CD8-positive, alpha-beta memory T cell (primary cell): ENCODE measurements around the gene SYNE1. TPM values are rescaled to one million over a fixed set of nuclear protein-coding genes. Genes with fewer than 3 reads are reported as not detected.
"Not testable (repeated sequence)": the region's sequence is repeated elsewhere in the genome, so short reads cannot be mapped to it uniquely, and the experiment has no call there.

ENCODE experiments used
- CTCF ChIA-PET: fragments of 350-600 bp; sonication (Branson Sonifier 250); formaldehyde crosslinking; loops from one replicate; lab custom pipeline; 2021; ENCODE audit warnings: antibody characterized with exemption; lab: Charles Lee
- POLR2A ChIA-PET: fragments of 350-600 bp; sonication (Branson Sonifier 250); formaldehyde crosslinking; loops from one replicate; lab custom pipeline; 2021; ENCODE audit warnings: antibody characterized with exemption; lab: Charles Lee
- DNase-seq, 5 donors: peaks; one replicate each; pipeline versions ENCODE4 v3.0.0 to v3.0.0-alpha.2; 2020 to 2022; ENCODE audit warnings: mixed read lengths in 1 of 5
- H3K27ac ChIP-seq: one replicate; pipeline ENCODE4 v1.7.0; 2013; ENCODE audit warnings: low read depth, mild to moderate bottlenecking, low read length, moderate library complexity
- H3K27me3 ChIP-seq: 2 replicates; pipeline ENCODE4 v1.7.0; 2013; ENCODE audit warnings: low read length, mild to moderate bottlenecking; ENCODE audit not compliant: insufficient read depth, poor library complexity, severe bottlenecking
- H3K36me3 ChIP-seq: 2 replicates; pipeline ENCODE4 v1.7.0; 2013; ENCODE audit warnings: mild to moderate bottlenecking, low read length, moderate library complexity; ENCODE audit not compliant: insufficient read depth
- H3K4me1 ChIP-seq: 2 replicates; pipeline ENCODE4 v1.7.0; 2013; ENCODE audit warnings: mild to moderate bottlenecking, low read length, moderate library complexity; ENCODE audit not compliant: insufficient read depth
- H3K4me3 ChIP-seq: 2 replicates; pipeline ENCODE4 v1.7.0; 2013; ENCODE audit warnings: mild to moderate bottlenecking, low read length
- H3K9me3 ChIP-seq: 2 replicates; pipeline ENCODE4 v1.7.0; 2013; ENCODE audit warnings: mild to moderate bottlenecking, low read length
- H3K27ac Mint-ChIP-seq, 8 donors: one replicate each; pipeline ENCODE4 v1.8.0; 2020 to 2021; ENCODE audit warnings: mixed read lengths in 8 of 8, mild to moderate bottlenecking in 6 of 8, inconsistent platforms in 3 of 8, moderate library complexity in 3 of 8
- H3K27me3 Mint-ChIP-seq, 2 donors: one replicate each; pipeline ENCODE4 v1.8.0; 2020 to 2021; ENCODE audit warnings: mixed read lengths in 2 of 2, mild to moderate bottlenecking in 1 of 2, moderate library complexity in 1 of 2
- H3K36me3 Mint-ChIP-seq, 3 donors: one replicate each; pipeline ENCODE4 v1.8.0; 2020 to 2021; ENCODE audit warnings: mixed read lengths in 3 of 3, inconsistent platforms in 1 of 3, mild to moderate bottlenecking in 1 of 3
- H3K4me1 Mint-ChIP-seq, 3 donors: one replicate each; pipeline ENCODE4 v1.8.0; 2020 to 2021; ENCODE audit warnings: mixed read lengths in 3 of 3, inconsistent platforms in 1 of 3, mild to moderate bottlenecking in 1 of 3
- H3K4me3 Mint-ChIP-seq, 7 donors: one replicate each; pipeline ENCODE4 v1.8.0; 2020 to 2021; ENCODE audit warnings: mixed read lengths in 7 of 7, mild to moderate bottlenecking in 6 of 7, moderate library complexity in 4 of 7, inconsistent platforms in 2 of 7
- H3K9me3 Mint-ChIP-seq, 5 donors: one replicate each; pipeline ENCODE4 v1.8.0; 2020 to 2022; ENCODE audit warnings: mixed read lengths in 5 of 5, mild to moderate bottlenecking in 3 of 5, moderate library complexity in 2 of 5, inconsistent platforms in 1 of 5
- polyA plus RNA-seq: library from polyadenylated mRNA; unstranded; fragments of 300-500 nt; fragmentation: Illumina TruSeq; gene quantifications from one replicate; pipeline ENCODE4 v1.2.3, GENCODE V29; 2021
- total RNA-seq, 2 experiments: library from RNA; stranded (reverse); gene quantifications; one replicate each; pipeline ENCODE4 v1.2.3, GENCODE V29; 2021

SYNE1 gene
- total and polyA plus RNA-seq, 3 experiments from 2014 or later = 41.0 to 79.0 (median 48.4) TPM

GRCh38 chr6:152087096-152087495 is 550.1 kb downstream of the SYNE1 start:
- Histone ChIP-seq H3K36me3 (no peaks in the 10 kb centered on the region), H3K27ac (no peak overlapping the region), H3K4me1 (no peaks in the 10 kb centered on the region), H3K4me3 (no peak overlapping the region), H3K9me3 (no peaks in the 10 kb centered on the region), H3K27me3 (no peaks in the 10 kb centered on the region)
- peaks cover 0 to 3% (median 0%) of the 10 kb centered on the region in 3 donors for H3K36me3 Mint-ChIP-seq
- H3K4me1 Mint-ChIP-seq = no peaks in the 10 kb centered on the region
- H3K9me3 Mint-ChIP-seq = peaks cover 0 to 7% (median 2%) of the 10 kb centered on the region in 5 donors
- ChIA-PET CTCF (no interaction called here), POLR2A (no interaction called here)
- no peak overlapping the region for H3K4me3 Mint-ChIP-seq
- DNase-seq = no peak
- H3K27me3 Mint-ChIP-seq = no peaks in the 10 kb centered on the region
- no peak overlapping the region for H3K27ac Mint-ChIP-seq

- H3K9me3 Mint-ChIP-seq = peaks cover 0 to 7% (median 2%) of the 10 kb centered on the region in 5 donors
- H3K27ac Mint-ChIP-seq = no peak overlapping the region
- H3K4me3 ChIP-seq = no peak overlapping the region
- H3K36me3 ChIP-seq = no peaks in the 10 kb centered on the region
- no peak overlapping the region for H3K27ac ChIP-seq
- H3K9me3 ChIP-seq = no peaks in the 10 kb centered on the region
- ChIA-PET CTCF (no interaction called here), POLR2A (no interaction called here)
- peaks cover 0 to 7% (median 0%) of the 10 kb centered on the region in 3 donors for H3K36me3 Mint-ChIP-seq
- peaks cover 1 to 4% of the 10 kb centered on the region in 2 donors for H3K27me3 Mint-ChIP-seq
- no peaks in the 10 kb centered on the region for H3K4me1 ChIP-seq
- H3K4me3 Mint-ChIP-seq = no peak overlapping the region
- no peak for DNase-seq
- no peaks in the 10 kb centered on the region for H3K27me3 ChIP-seq
- no peaks in the 10 kb centered on the region for H3K4me1 Mint-ChIP-seq
Measured at GRCh38 chr6:152086223-152086873, 550.8 kb downstream of the SYNE1 start.

GRCh38 chr6:152085451-152085921 is 551.7 kb downstream of the SYNE1 start:
- H3K27me3 Mint-ChIP-seq = peaks cover 1 to 13% of the 10 kb centered on the region in 2 donors
- Histone ChIP-seq H3K9me3 (no peaks in the 10 kb centered on the region), H3K27me3 (no peaks in the 10 kb centered on the region), H3K4me1 (no peaks in the 10 kb centered on the region), H3K36me3 (no peaks in the 10 kb centered on the region), H3K27ac (no peak overlapping the region), H3K4me3 (no peak overlapping the region)
- no peak overlapping the region for H3K4me3 Mint-ChIP-seq
- no peak overlapping the region for H3K27ac Mint-ChIP-seq
- H3K4me1 Mint-ChIP-seq = no peaks in the 10 kb centered on the region
- DNase-seq = no peak
- peaks cover 0 to 7% (median 3%) of the 10 kb centered on the region in 5 donors for H3K9me3 Mint-ChIP-seq
- H3K36me3 Mint-ChIP-seq = peaks cover 0 to 12% (median 0%) of the 10 kb centered on the region in 3 donors
- CTCF ChIA-PET = no interaction called here
- POLR2A ChIA-PET = no interaction called here

- Histone ChIP-seq H3K9me3 (no peaks in the 10 kb centered on the region), H3K27me3 (no peaks in the 10 kb centered on the region), H3K27ac (no peak overlapping the region), H3K4me1 (no peaks in the 10 kb centered on the region), H3K36me3 (no peaks in the 10 kb centered on the region), H3K4me3 (no peak overlapping the region)
- Mint-ChIP-seq H3K27me3 (peaks cover 6 to 43% of the 10 kb centered on the region in 2 donors), H3K4me1 (no peaks in the 10 kb centered on the region), H3K27ac (no peak overlapping the region), H3K36me3 (peaks cover 0 to 32% (median 8%) of the 10 kb centered on the region in 3 donors), H3K4me3 (no peak overlapping the region), H3K9me3 (peaks cover 11 to 30% (median 24%) of the 10 kb centered on the region in 5 donors)
- POLR2A ChIA-PET = no interaction called here
- no peak for DNase-seq
- CTCF ChIA-PET = no interaction called here
Measured at GRCh38 chr6:152078804-152079203, 558.4 kb downstream of the SYNE1 start.

- H3K27ac ChIP-seq = no peak overlapping the region
- ChIA-PET CTCF (no interaction called here), POLR2A (no interaction called here)
- Mint-ChIP-seq H3K4me3 (no peak overlapping the region), H3K9me3 (peaks cover 11 to 30% (median 22%) of the 10 kb centered on the region in 5 donors), H3K4me1 (no peaks in the 10 kb centered on the region), H3K36me3 (peaks cover 0 to 29% (median 8%) of the 10 kb centered on the region in 3 donors), H3K27me3 (peaks cover 6 to 43% of the 10 kb centered on the region in 2 donors), H3K27ac (no peak overlapping the region)
- no peaks in the 10 kb centered on the region for H3K36me3 ChIP-seq
- H3K27me3 ChIP-seq = no peaks in the 10 kb centered on the region
- no peak for DNase-seq
- no peaks in the 10 kb centered on the region for H3K4me1 ChIP-seq
- H3K9me3 ChIP-seq = no peaks in the 10 kb centered on the region
- no peak overlapping the region for H3K4me3 ChIP-seq
Measured at GRCh38 chr6:152078001-152078400, 559.2 kb downstream of the SYNE1 start.

- H3K4me3 Mint-ChIP-seq, POLR2A ChIA-PET, H3K27me3 ChIP-seq, DNase-seq, H3K9me3 ChIP-seq, CTCF ChIA-PET, H3K27ac ChIP-seq, H3K4me3 ChIP-seq, H3K4me1 Mint-ChIP-seq, H3K27ac Mint-ChIP-seq, H3K4me1 ChIP-seq, H3K36me3 ChIP-seq: not testable (repeated sequence)
- H3K36me3 Mint-ChIP-seq = peaks cover 0 to 23% (median 8%) of the 10 kb centered on the region in 3 donors
- H3K9me3 Mint-ChIP-seq = peaks cover 11 to 28% (median 22%) of the 10 kb centered on the region in 5 donors
- peaks cover 5 to 38% of the 10 kb centered on the region in 2 donors for H3K27me3 Mint-ChIP-seq
Measured at GRCh38 chr6:152076242-152076641, 560.9 kb downstream of the SYNE1 start.

GRCh38 chr6:152071843-152072242 is 565.3 kb downstream of the SYNE1 start:
- Histone ChIP-seq H3K27ac (no peak overlapping the region), H3K27me3 (no peaks in the 10 kb centered on the region), H3K4me3 (no peak overlapping the region), H3K9me3 (no peaks in the 10 kb centered on the region), H3K4me1 (no peaks in the 10 kb centered on the region), H3K36me3 (no peaks in the 10 kb centered on the region)
- Mint-ChIP-seq H3K27ac (no peak overlapping the region), H3K4me1 (no peaks in the 10 kb centered on the region), H3K36me3 (peaks cover 0 to 13% (median 9%) of the 10 kb centered on the region in 3 donors), H3K9me3 (peaks cover 11 to 18% (median 17%) of the 10 kb centered on the region in 5 donors), H3K4me3 (no peak overlapping the region), H3K27me3 (peaks cover 6 to 21% of the 10 kb centered on the region in 2 donors)
- no peak for DNase-seq
- POLR2A ChIA-PET = no interaction called here
- CTCF ChIA-PET = no interaction called here
